Measurements from ENCODE around the gene DNAH2. TPM values are rescaled to one million over a fixed set of nuclear protein-coding genes. Genes with fewer than 3 reads are reported as not detected.

Gene DNAH2
- total and polyA plus RNA-seq, 9 of the 15 experiments (the other 6 are each of a cell fraction or from before 2014, with no cell fraction given) = 0.03 TPM; not detected in 8

GRCh38 chr17:7842380-7843256 lies 125.1 kb downstream of the DNAH2 start (continued):
- TF ChIP-seq ZNF395 (CRISPR knock-in tag; IDR thresholded peaks at IDR 0.05) = no peak
- no peak for TF ChIP-seq ZNF740 (CRISPR knock-in tag; IDR thresholded peaks at IDR 0.05)
- no peak for TF ChIP-seq ZNF740 (tag; IDR thresholded peaks at IDR 0.05)
- no peak for TF ChIP-seq DACH1 (IDR thresholded peaks at IDR 0.05; ENCODE audit: partially characterized antibody)
- peak; percentile 11 for TF ChIP-seq MAX (CRISPR knock-in tag; IDR thresholded peaks at IDR 0.05)
- no peak for TF ChIP-seq SIRT6 (IDR thresholded peaks at IDR 0.05; ENCODE audit: low read depth, low read length)
- TF ChIP-seq CBX2 (IDR thresholded peaks at IDR 0.05; ENCODE audit: insufficient read depth, low read length, poor library complexity, severe bottlenecking) = no peak
- TF ChIP-seq U2AF1 (optimal IDR thresholded peaks at IDR 0.05; ENCODE audit: low read depth, low read length) = no peak
- no peak for TF ChIP-seq PRPF4 (IDR thresholded peaks at IDR 0.05; ENCODE audit: insufficient read depth, low read depth, low read length, poor library complexity, severe bottlenecking)
- TF ChIP-seq BRD9 (IDR thresholded peaks at IDR 0.05; ENCODE audit: low read depth, partially characterized antibody) = no peak
- no peak for TF ChIP-seq ZNF589 (CRISPR knock-in tag; IDR thresholded peaks at IDR 0.05; ENCODE audit: low read depth)
- no peak for TF ChIP-seq CBX3 (IDR thresholded peaks at IDR 0.05; ENCODE audit: borderline replicate concordance in 1 of 2, low read length in 2 of 2)
- no peak for TF ChIP-seq HOXB6 (CRISPR knock-in tag; IDR thresholded peaks at IDR 0.05; ENCODE audit: borderline replicate concordance)
- peak; percentile 69 for TF ChIP-seq POLR2G (IDR thresholded peaks at IDR 0.05; ENCODE audit: low read depth, low read length)
- TF ChIP-seq MIER1 (IDR thresholded peaks at IDR 0.05; ENCODE audit: low read depth) = no peak

All from K562 (cell line).